GM19395 (cell line): ENCODE results near the gene MAGI1.

ENCODE experiments used
- ATAC-seq: cut with Tn5 transposase; IDR thresholded peaks from one replicate; pipeline ENCODE4 v1.9.1; 2021; ENCODE audit warnings: mild to moderate bottlenecking, moderate library complexity; ENCODE audit not compliant: unreplicated experiment

MAGI1 gene

DNA sequence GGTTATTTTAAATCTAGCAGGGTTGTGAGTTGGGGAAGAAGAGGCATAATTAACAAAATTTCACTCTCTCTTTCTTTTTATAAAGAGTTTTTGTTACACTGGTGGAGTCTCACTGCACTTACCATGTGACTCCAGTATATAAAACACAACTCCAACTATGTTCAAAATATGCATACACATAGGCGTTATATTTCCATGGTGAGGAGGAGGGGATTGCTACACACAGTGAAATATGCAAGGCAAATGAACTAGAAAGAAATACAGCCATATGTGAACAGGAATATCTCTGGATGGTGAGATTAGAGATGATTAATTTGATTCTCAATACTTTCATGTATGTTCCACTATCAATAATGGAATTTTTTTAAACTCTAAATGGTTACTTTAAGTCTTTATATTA is 385.0 kb downstream of the MAGI1 start:
- no peak for ATAC-seq

- ATAC-seq, result no peak
Measured at GRCh38 chr3:65650247-65650646, 388.5 kb downstream of the MAGI1 start.

DNA sequence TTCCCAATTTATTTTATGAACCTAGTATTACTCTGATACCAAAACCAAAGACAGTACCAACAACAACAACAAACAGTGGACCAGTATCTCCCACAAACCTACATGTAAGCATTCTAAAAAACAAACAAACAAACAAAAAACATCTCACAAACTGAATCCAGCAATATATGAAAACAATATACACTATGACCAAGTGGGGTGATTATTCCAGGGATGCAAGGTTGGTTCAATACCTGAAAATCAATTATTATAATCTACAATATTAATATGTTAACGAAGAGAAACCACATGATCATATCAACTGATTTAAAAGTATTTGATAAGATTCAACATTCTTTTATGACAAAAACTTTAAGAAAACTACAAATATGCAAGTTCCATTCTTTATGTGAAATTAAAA is 391.3 kb downstream of the MAGI1 start:
- no peak for ATAC-seq

DNA sequence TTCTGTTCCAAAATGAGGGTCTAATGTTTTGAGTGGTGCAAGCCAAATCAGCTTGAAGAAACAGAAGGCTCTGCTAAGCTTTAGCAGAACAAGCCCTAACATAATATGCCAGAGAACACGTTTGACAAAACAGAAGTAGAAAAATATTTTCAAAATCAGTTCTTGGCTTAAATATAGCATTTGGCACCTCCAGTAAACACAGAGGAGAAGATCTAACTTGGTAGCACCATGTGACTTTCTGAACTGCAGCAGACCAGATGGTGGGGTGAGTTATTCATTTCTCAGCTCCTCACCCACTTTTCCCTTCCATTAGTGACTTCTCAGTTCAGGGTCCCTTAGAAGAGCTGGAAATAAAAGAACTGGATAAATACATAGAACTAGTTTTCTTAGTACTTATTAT is 395.8 kb downstream of the MAGI1 start:
- ATAC-seq, result no peak

DNA sequence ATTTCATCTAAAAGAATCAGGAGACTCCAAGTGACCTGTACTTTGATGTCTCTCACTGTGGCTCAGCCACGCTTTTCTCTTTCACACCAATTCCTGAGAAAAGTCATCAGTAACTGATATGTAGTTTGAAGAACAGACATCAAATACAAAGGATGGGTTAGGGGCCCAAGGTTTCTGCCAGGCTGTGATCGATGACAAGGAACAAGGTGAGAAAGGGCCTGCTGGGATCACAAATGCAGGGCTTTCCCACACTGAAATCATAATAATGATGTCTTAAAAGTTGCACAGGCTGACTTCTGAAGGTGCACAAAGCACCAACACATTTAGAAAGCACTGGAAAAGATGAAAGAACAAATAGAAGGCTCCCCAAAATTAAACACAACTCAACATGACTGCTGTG is 396.9 kb downstream of the MAGI1 start:
- no peak for ATAC-seq

GRCh38 chr3:65641045-65641444 is 397.7 kb downstream of the MAGI1 start:
- no peak for ATAC-seq

GRCh38 chr3:65639444-65639843 is 399.3 kb downstream of the MAGI1 start:
- ATAC-seq, result no peak

DNA sequence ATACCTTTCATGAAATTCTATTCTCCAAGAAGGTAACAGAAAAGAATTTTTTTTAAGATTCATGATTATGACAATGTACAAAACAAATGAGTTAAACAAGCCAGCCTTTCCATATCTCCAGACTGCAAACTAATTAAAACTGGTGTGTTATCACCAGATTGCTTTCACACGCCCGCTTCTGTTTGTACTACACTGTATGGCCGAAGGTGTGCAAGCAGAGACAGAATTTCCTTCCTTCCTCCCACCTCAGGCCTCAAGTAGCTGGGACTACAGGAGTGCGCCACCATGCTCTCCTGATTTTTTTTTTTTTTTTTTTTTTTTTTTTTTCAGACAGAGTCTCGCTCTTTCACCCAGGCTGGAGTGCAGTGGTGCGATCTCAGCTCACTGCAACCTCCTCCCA is 400.4 kb downstream of the MAGI1 start:
- ATAC-seq, result no peak

DNA sequence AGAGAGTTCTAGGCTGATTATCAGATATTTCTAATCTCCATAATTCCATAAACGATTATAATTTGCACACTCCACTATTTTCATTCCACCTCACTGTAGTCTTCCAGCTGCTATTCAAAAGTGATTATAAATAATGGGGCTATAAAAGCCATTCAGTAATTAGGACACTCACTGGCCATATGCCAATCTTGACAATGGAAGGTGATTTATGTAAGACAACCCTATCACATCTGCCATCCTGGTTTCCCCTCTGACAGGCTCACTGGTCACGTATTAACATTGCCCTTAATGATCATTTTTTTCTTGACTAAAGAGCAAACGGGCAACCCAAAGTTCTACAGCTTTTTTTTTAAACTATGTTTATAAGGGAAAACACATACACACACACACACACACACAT is 402.4 kb downstream of the MAGI1 start:
- ATAC-seq, result no peak

GRCh38 chr3:65635657-65636056 is 403.1 kb downstream of the MAGI1 start:
- no peak for ATAC-seq

- ATAC-seq, result no peak
Measured at GRCh38 chr3:65633018-65633638, 405.6 kb downstream of the MAGI1 start.

DNA sequence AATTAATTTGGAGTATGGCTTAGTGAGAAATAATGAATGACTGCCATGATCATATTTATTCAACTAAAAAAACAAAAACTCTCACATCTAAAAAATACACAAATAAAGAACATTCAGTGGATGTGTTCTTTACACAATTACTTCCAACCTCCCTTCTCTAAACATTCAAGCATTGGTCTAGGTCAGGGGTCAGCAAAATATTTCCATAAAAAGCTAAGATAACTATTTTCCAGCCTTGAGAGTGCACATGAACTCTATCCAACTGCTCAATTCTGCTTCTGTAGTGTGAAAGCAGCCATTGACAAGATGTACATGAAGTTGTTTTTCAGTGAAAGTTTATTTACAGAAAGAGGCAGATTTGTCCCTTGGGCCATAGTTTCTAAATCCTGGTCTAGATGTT is 406.3 kb downstream of the MAGI1 start:
- no peak for ATAC-seq

DNA sequence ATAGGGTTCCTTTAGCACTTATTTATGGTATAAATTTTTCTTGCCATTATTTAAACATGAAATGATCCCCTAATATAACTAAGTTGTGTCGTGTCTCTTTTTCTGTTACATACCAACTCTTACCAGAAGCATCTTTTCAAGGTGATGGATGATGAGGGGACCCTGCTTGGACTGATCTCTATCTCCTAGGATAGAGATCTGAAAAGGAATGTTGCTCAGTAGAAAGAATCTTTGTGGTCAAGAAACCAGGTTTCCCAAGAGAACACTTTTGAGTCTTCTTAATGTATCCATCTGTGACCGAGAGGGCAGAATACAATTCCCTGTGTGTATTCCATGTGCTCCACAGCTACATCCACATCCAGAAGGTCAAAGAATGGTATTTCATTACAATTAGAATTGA is 409.7 kb downstream of the MAGI1 start:
- ATAC-seq, result no peak

DNA sequence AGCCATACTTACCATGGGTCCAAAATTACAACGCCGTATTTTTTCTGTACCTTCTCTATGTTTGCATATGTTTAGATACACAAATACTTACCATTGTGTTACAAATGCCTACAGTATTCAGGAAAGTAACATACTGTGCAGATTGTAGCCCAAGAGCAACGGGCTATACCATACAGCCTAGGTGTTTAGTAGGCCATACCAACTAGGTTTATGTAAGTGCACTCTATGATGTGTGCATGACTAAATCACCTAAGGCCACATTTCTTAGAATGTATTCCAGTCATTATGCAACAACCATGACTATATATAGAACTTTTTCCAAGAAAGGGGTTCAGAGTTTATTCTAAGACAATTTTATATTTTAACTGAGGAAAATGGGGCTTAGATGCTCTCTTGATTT is 411.7 kb downstream of the MAGI1 start:
- ATAC-seq, result no peak

- ATAC-seq, result no peak
Measured at GRCh38 chr3:65625305-65625704, 413.4 kb downstream of the MAGI1 start.

DNA sequence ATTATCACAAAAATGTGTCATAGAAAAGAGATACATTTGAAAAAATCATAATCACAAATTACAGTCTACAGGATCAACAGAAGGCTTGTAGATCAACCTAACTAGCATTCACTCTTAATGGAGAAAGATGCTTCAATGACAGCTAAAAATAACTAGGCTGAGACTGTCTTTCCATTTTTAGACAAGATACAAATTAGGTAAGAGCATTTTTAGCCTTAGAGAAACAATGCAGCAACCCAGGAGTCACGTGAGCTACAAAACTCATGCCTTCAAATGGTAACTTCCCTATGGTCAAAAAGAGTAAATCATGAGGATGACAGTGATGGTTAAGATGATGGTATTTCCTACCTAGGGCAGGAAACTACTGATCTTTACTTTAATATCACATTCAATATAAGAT is 415.4 kb downstream of the MAGI1 start:
- ATAC-seq, result no peak

DNA sequence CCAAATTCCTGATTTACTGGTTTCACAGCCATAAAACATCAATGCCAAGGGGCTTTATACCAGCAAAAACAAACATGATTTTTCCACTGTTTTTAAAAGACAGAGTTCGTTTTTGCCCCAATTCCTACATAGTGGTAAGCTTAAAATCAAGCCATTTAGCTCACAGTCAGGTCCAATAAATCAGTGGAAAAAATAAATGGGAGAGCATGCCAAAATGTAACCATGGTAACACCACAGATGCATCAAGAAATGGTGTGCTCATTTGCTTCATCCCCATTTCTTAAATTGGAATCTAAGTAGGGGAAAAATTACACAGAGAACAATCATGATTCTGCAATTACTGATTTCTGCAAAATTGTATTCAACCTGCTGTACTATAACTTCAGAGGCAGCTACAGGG is 418.8 kb downstream of the MAGI1 start:
- no peak for ATAC-seq

- ATAC-seq, result no peak
Measured at GRCh38 chr3:65619451-65619881, 419.3 kb downstream of the MAGI1 start.

DNA sequence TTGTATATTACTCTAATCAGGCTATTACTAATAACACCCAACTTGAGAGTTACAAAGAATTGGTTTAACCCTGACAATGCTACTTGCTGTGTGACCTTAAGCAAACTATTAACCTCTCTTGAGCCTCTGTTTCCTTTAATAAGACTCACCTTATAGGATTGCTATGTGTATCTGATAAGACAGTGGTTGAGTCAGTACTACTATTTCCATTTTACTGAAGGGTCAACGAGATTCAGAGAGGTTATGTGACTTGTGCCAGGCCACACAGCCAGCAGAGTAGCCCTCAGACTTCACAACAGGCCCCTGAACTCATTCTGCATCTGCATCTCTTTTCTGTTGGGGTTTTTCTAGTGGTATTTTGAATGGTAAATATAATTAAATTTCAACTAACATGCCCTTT is 420.1 kb downstream of the MAGI1 start:
- no peak for ATAC-seq

DNA sequence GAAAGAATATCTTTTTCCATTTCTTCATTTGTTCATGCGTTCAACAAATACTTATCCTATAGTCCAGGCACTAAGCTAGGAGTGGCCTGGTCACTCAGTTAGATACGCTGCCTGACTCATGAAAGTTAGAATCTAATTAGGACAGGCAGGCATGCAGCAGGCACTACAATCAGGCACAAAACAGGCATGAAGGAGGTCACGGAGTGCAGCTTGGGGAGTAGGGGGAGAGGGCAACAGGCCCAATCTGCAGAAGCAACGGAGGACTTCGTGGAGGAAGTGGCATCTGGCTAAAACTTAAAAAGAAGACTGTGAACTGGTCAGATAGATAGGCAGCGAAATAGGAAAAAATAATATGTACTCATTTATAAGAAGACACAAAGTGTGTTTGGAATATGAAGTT is 420.9 kb downstream of the MAGI1 start:
- no peak for ATAC-seq

- no peak for ATAC-seq
Measured at GRCh38 chr3:65617209-65617608, 421.5 kb downstream of the MAGI1 start.

GRCh38 chr3:65616563-65616962 is 422.2 kb downstream of the MAGI1 start:
- no peak for ATAC-seq

GRCh38 chr3:65615329-65615728 is 423.4 kb downstream of the MAGI1 start:
- ATAC-seq, result no peak

DNA sequence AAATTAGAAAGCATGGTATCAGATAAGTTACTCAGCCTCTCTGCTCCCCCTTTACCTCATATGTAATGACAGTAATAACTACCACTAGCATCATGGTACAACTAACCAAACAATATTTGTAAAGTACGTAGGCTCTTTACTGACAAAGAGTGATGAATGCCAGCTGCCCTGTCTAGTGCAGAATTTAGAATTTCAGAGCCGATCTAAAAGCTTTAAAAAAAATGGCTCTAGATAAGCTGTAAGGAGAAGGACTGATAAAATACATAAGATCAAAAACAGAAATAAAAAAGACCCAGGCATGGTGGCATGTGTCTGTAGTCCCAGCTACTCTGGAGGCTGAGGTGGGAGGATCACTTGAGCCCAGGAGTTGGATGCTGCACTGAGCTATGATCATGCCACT is 424.1 kb downstream of the MAGI1 start:
- no peak for ATAC-seq
